K562 (cell line): Measurements from ENCODE around the gene PRCD. TPM values are rescaled to one million over a fixed set of nuclear protein-coding genes. Genes with fewer than 3 reads are reported as not detected.
A peak's percentile ranks its signal among the peaks of the same experiment; 100 is the strongest.

ENCODE experiments used
- CHD2 ChIP-seq: IDR thresholded peaks from 2 replicates; pipeline ENCODE4 v1.6.1; 2011; ENCODE audit warnings: low read depth, low read length
- HDGF ChIP-seq: fragments of 450-650 bp; IDR thresholded peaks from 2 replicates; pipeline ENCODE4 v1.6.1; 2016
- MAFF ChIP-seq: IDR thresholded peaks from 2 replicates; pipeline ENCODE4 v1.6.1; 2012; ENCODE audit warnings: low read length, improper control_type of control experiment
- MCM3 ChIP-seq: fragments of 450-650 bp; IDR thresholded peaks from 2 replicates; pipeline ENCODE4 v1.6.1; 2016
- PREB ChIP-seq: sonication (generic); formaldehyde crosslinking; IDR thresholded peaks from 2 replicates; pipeline ENCODE4 v1.8.1; 2023; ENCODE audit warnings: mild to moderate bottlenecking, missing genetic modification reagents
- PTBP1 ChIP-seq: fragments of 200-400 bp; formaldehyde crosslinking; IDR thresholded peaks from 2 replicates; pipeline ENCODE4 v1.6.1; 2017; ENCODE audit warnings: low read depth, low read length
- ZNF592 ChIP-seq: fragments of 450-650 bp; IDR thresholded peaks from 2 replicates; pipeline ENCODE4 v1.6.1; 2017; ENCODE audit warnings: antibody characterized with exemption, mild to moderate bottlenecking
- polyA plus RNA-seq, 8 experiments: library from polyadenylated mRNA; depleted of rRNA in 4 of 8; stranded (reverse) in 5 of 8; unstranded in 3 of 8; fragments of >200 nt; fragmentation: Nextera tagmentation in 2 of 8; fragmentation: Illumina TruSeq in 1 of 8; extraction: Ambion mirVana in 2 of 8; extraction: Trizol in 1 of 8; gene quantifications; 2 replicates each; pipeline versions ENCODE4 v1.2.1 to v1.2.3, GENCODE V29; 2011 to 2014; ENCODE audit warnings: inconsistent platforms in 1 of 8, missing spikeins in 1 of 8
- total RNA-seq, 7 experiments: library from RNA; depleted of rRNA in 6 of 7; stranded (reverse); fragments of >200 nt in 6 of 7; fragmentation: Illumina TruSeq in 2 of 7; extraction: Trizol in 2 of 7; gene quantifications; 2 replicates each; pipeline versions ENCODE4 v1.2.1 to v1.2.3, GENCODE V29; 2011 to 2021; ENCODE audit warnings: low replicate concordance in 1 of 7
- TF ChIP-seq, protein P1 (sequence below): fragments of 450-650 bp; formaldehyde crosslinking; IDR thresholded peaks from 2 replicates; pipeline ENCODE4 v1.4.0; 2022; ENCODE audit warnings: mild to moderate bottlenecking, moderate library complexity
- TF ChIP-seq, protein P2 (sequence below): fragments of 450-650 bp; IDR thresholded peaks from 2 replicates; pipeline ENCODE4 v1.6.1; 2017; ENCODE audit warnings: antibody characterized with exemption
- TF ChIP-seq, protein P3 (sequence below): fragments of 250-450 bp; sonication (Bioruptor Pico); IDR thresholded peaks from 2 replicates; pipeline ENCODE4 v1.6.1; 2021; ENCODE audit warnings: mild to moderate bottlenecking
- TF ChIP-seq, protein P4 (sequence below): fragments of 250-450 bp; sonication (Bioruptor Pico); IDR thresholded peaks from 2 replicates; pipeline ENCODE4 v1.4.0; 2020; ENCODE audit warnings: mild to moderate bottlenecking, moderate library complexity

PRCD gene
- total and polyA plus RNA-seq, 9 of the 15 experiments (the other 6 are each of a cell fraction or from before 2014, with no cell fraction given) = 0.20 to 0.25 (median 0.21) TPM; not detected in 6

GRCh38 chr17:76557368-76558197, 17.7 kb downstream of the PRCD start (continued):
- TF ChIP-seq, protein P1, sequence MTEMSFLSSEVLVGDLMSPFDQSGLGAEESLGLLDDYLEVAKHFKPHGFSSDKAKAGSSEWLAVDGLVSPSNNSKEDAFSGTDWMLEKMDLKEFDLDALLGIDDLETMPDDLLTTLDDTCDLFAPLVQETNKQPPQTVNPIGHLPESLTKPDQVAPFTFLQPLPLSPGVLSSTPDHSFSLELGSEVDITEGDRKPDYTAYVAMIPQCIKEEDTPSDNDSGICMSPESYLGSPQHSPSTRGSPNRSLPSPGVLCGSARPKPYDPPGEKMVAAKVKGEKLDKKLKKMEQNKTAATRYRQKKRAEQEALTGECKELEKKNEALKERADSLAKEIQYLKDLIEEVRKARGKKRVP (CRISPR knock-in tag) = no peak
- TF ChIP-seq, protein P2, sequence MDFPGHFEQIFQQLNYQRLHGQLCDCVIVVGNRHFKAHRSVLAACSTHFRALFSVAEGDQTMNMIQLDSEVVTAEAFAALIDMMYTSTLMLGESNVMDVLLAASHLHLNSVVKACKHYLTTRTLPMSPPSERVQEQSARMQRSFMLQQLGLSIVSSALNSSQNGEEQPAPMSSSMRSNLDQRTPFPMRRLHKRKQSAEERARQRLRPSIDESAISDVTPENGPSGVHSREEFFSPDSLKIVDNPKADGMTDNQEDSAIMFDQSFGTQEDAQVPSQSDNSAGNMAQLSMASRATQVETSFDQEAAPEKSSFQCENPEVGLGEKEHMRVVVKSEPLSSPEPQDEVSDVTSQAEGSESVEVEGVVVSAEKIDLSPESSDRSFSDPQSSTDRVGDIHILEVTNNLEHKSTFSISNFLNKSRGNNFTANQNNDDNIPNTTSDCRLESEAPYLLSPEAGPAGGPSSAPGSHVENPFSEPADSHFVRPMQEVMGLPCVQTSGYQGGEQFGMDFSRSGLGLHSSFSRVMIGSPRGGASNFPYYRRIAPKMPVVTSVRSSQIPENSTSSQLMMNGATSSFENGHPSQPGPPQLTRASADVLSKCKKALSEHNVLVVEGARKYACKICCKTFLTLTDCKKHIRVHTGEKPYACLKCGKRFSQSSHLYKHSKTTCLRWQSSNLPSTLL = no peak
- no peak for TF ChIP-seq PTBP1
- TF ChIP-seq, protein P3, sequence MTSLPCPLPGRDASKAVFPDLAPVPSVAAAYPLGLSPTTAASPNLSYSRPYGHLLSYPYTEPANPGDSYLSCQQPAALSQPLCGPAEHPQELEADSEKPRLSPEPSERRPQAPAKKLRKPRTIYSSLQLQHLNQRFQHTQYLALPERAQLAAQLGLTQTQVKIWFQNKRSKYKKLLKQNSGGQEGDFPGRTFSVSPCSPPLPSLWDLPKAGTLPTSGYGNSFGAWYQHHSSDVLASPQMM (CRISPR knock-in tag) = no peak
- TF ChIP-seq, protein P4, sequence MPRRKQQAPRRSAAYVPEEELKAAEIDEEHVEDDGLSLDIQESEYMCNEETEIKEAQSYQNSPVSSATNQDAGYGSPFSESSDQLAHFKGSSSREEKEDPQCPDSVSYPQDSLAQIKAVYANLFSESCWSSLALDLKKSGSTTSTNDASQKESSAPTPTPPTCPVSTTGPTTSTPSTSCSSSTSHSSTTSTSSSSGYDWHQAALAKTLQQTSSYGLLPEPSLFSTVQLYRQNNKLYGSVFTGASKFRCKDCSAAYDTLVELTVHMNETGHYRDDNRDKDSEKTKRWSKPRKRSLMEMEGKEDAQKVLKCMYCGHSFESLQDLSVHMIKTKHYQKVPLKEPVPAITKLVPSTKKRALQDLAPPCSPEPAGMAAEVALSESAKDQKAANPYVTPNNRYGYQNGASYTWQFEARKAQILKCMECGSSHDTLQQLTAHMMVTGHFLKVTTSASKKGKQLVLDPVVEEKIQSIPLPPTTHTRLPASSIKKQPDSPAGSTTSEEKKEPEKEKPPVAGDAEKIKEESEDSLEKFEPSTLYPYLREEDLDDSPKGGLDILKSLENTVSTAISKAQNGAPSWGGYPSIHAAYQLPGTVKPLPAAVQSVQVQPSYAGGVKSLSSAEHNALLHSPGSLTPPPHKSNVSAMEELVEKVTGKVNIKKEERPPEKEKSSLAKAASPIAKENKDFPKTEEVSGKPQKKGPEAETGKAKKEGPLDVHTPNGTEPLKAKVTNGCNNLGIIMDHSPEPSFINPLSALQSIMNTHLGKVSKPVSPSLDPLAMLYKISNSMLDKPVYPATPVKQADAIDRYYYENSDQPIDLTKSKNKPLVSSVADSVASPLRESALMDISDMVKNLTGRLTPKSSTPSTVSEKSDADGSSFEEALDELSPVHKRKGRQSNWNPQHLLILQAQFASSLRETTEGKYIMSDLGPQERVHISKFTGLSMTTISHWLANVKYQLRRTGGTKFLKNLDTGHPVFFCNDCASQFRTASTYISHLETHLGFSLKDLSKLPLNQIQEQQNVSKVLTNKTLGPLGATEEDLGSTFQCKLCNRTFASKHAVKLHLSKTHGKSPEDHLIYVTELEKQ = no peak
- TF ChIP-seq CHD2 = peak; percentile 100
- no peak for TF ChIP-seq MCM3
- no peak for TF ChIP-seq HDGF
- TF ChIP-seq ZNF592 = peak; percentile 70
- peak; percentile 79; the same call in 1 of the 2 replicates for TF ChIP-seq MAFF
- TF ChIP-seq PREB (CRISPR knock-in tag) = no peak
